SU-DHL-6 (cell line): Measurements from ENCODE around the gene KLK1.

Experiments
- H2AFZ ChIP-seq: fragments of 200-600 bp; sonication (generic); 2 replicates; pipeline ENCODE4 v1.6.1; 2014; ENCODE audit warnings: low read depth, mild to moderate bottlenecking, moderate library complexity, mixed read lengths, antibody characterized with exemption, low read length; ENCODE audit not compliant: severe bottlenecking
- H3F3A ChIP-seq: fragments of 200-600 bp; shearing (Covaris generic); 2 replicates; pipeline ENCODE4 v1.6.0; 2016; ENCODE audit warnings: antibody characterized with exemption, mild to moderate bottlenecking; ENCODE audit not compliant: insufficient read depth
- H3K27ac ChIP-seq: fragments of 200-600 bp; sonication (generic); 2 replicates; pipeline ENCODE4 v1.5.1; 2016; ENCODE audit warnings: low read depth, mild to moderate bottlenecking, low read length, moderate library complexity, mixed read lengths
- H3K27me3 ChIP-seq: fragments of 200-600 bp; sonication (generic), shearing (Covaris generic); 2 replicates; pipeline ENCODE4 v1.6.0; 2014; ENCODE audit warnings: mild to moderate bottlenecking, low read length
- H3K36me3 ChIP-seq: fragments of 200-600 bp; sonication (generic); 2 replicates; pipeline ENCODE4 v1.6.1; 2014; ENCODE audit warnings: mild to moderate bottlenecking, low read length, mixed read lengths
- H3K4me2 ChIP-seq: fragments of 300-600, 200-600 bp; shearing (Covaris generic), sonication (generic); 2 replicates; pipeline ENCODE4 v1.6.0; 2014; ENCODE audit warnings: low read length, low read depth, mild to moderate bottlenecking; ENCODE audit not compliant: poor library complexity, severe bottlenecking
- H3K4me3 ChIP-seq: fragments of 200-600 bp; sonication (generic); 2 replicates; pipeline ENCODE4 v1.5.1; 2014; ENCODE audit warnings: antibody characterized with exemption, low read length, mild to moderate bottlenecking, mixed read lengths; ENCODE audit not compliant: insufficient read depth, poor library complexity, severe bottlenecking
- H3K79me2 ChIP-seq: fragments of 200-600 bp; sonication (generic); 2 replicates; pipeline ENCODE4 v1.6.1; 2014; ENCODE audit warnings: mild to moderate bottlenecking, low read length, moderate library complexity; ENCODE audit not compliant: insufficient read depth
- H3K9ac ChIP-seq: fragments of 200-600 bp; sonication (generic); 2 replicates; pipeline ENCODE4 v1.7.0; 2014; ENCODE audit warnings: mild to moderate bottlenecking, low read length
- H3K9me2 ChIP-seq: fragments of 200-600 bp; sonication (generic); replicated peaks from 2 replicates; pipeline ENCODE4 v1.6.1; 2014; ENCODE audit warnings: low read length; ENCODE audit not compliant: insufficient read depth
- H3K9me3 ChIP-seq: fragments of 200-600 bp; sonication (generic); 2 replicates; pipeline ENCODE4 v1.6.1; 2014; ENCODE audit warnings: low read length, mixed read lengths; ENCODE audit not compliant: insufficient read depth
- H4K20me1 ChIP-seq: fragments of 200-600 bp; sonication (generic); 2 replicates; pipeline ENCODE4 v1.6.1; 2014; ENCODE audit warnings: low read depth, mild to moderate bottlenecking, antibody characterized with exemption, low read length, moderate library complexity, mixed read lengths
- CTCF ChIP-seq: fragments of 200-600 bp; sonication (generic); IDR thresholded peaks from one replicate; pipeline ENCODE4 v1.5.1; 2017; ENCODE audit warnings: antibody characterized with exemption, mild to moderate bottlenecking, low read length, moderate library complexity; ENCODE audit not compliant: insufficient read depth, poor library complexity, severe bottlenecking
- EZH2phosphoT487 ChIP-seq: fragments of 200-600 bp; sonication (generic), shearing (Covaris generic); conservative IDR thresholded peaks from 2 replicates; pipeline ENCODE4 v1.6.1; 2018; ENCODE audit warnings: mild to moderate bottlenecking, antibody characterized with exemption, low read length, moderate library complexity, mixed read lengths

The KLK1 gene

GRCh38 chr19:50822661-50823208, 852 bp downstream of the KLK1 start:
- Histone ChIP-seq H3K27me3 (no peaks in the 10 kb centered on the region), H3K36me3 (no peaks in the 10 kb centered on the region), H3K9me3 (no peaks in the 10 kb centered on the region), H3F3A (no peaks in the 10 kb centered on the region), H3K4me3 (no peak overlapping the region), H3K79me2 (no peaks in the 10 kb centered on the region), H3K4me2 (no peak overlapping the region), H3K9me2 (no peaks in the 10 kb centered on the region), H2AFZ (no peak overlapping the region), H4K20me1 (no peaks in the 10 kb centered on the region), H3K9ac (no peak overlapping the region), H3K27ac (no peak overlapping the region)
- TF ChIP-seq EZH2phosphoT487 (no peak), CTCF (no peak)

GRCh38 chr19:50821622-50822021, 2.0 kb downstream of the KLK1 start:
- no peak overlapping the region for H3K4me2 ChIP-seq
- no peaks in the 10 kb centered on the region for H3K27me3 ChIP-seq

GRCh38 chr19:50821248-50821612, 2.4 kb downstream of the KLK1 start:
- no peaks in the 10 kb centered on the region for H3K27me3 ChIP-seq
- H3K4me2 ChIP-seq = no peak overlapping the region
- no peak for TF ChIP-seq CTCF
- TF ChIP-seq EZH2phosphoT487 = no peak
- H2AFZ ChIP-seq = no peak overlapping the region
- H3K27ac ChIP-seq = no peak overlapping the region
- H3K4me3 ChIP-seq = no peak overlapping the region
- H3K9me2 ChIP-seq = no peaks in the 10 kb centered on the region
- H3K9ac ChIP-seq = no peak overlapping the region
- H3K36me3 ChIP-seq = no peaks in the 10 kb centered on the region
- no peaks in the 10 kb centered on the region for H3K79me2 ChIP-seq
- H3F3A ChIP-seq = no peaks in the 10 kb centered on the region
- H3K9me3 ChIP-seq = no peaks in the 10 kb centered on the region
- H4K20me1 ChIP-seq = no peaks in the 10 kb centered on the region

More at GRCh38 chr19:50821622-50822021, 2.0 kb downstream of the KLK1 start:
- no peaks in the 10 kb centered on the region for H3K9me3 ChIP-seq
- no peaks in the 10 kb centered on the region for H3K9me2 ChIP-seq
- H3K36me3 ChIP-seq = no peaks in the 10 kb centered on the region
- H4K20me1 ChIP-seq = no peaks in the 10 kb centered on the region
- TF ChIP-seq EZH2phosphoT487 (no peak), CTCF (no peak)
- no peak overlapping the region for H3K4me3 ChIP-seq
- no peaks in the 10 kb centered on the region for H3F3A ChIP-seq
- no peak overlapping the region for H3K27ac ChIP-seq
- H2AFZ ChIP-seq = no peak overlapping the region
- H3K9ac ChIP-seq = no peak overlapping the region
- no peaks in the 10 kb centered on the region for H3K79me2 ChIP-seq
